Sigmoid colon (tissue), 7 donors: Measurements from ENCODE around the gene MUC6. TPM values are rescaled to one million over a fixed set of nuclear protein-coding genes. Genes with fewer than 3 reads are reported as not detected.

Source experiments
- DNase-seq: peaks from one replicate; pipeline ENCODE4 v3.0.0-alpha.2; 2019
- H3K27ac ChIP-seq, 4 donors: fragments of 200-600 bp; sonication (generic); one replicate each; pipeline ENCODE4 v1.5.1; 2016 to 2019; ENCODE audit warnings: mild to moderate bottlenecking in 1 of 4
- H3K27me3 ChIP-seq, 3 donors: fragments of 200-600 bp; sonication (generic); one replicate each; pipeline ENCODE4 v1.5.1; 2019; ENCODE audit warnings: mild to moderate bottlenecking in 1 of 3
- H3K36me3 ChIP-seq, 4 donors: fragments of 200-600 bp; sonication (generic); one replicate each; pipeline ENCODE4 v1.5.1; 2016 to 2019
- H3K4me1 ChIP-seq, 4 donors: fragments of 200-600 bp; sonication (generic); one replicate each; pipeline ENCODE4 v1.5.1; 2017 to 2019
- H3K4me3 ChIP-seq, 4 donors: fragments of 200-600 bp; sonication (generic); one replicate each; pipeline ENCODE4 v1.5.1; 2017 to 2019; ENCODE audit warnings: mild to moderate bottlenecking in 2 of 4, moderate library complexity in 1 of 4
- H3K9me3 ChIP-seq, 4 donors: fragments of 200-600 bp in 3 of 4; sonication (generic) in 3 of 4; one replicate each; pipeline versions ENCODE4 v1.5.1 to v1.6.1; 2013 to 2019
- EP300 ChIP-seq, 4 donors: sonication (generic); formaldehyde crosslinking; IDR thresholded peaks; one replicate each; pipeline ENCODE4 v1.6.1; 2017; ENCODE audit warnings: antibody characterized with exemption in 4 of 4
- POLR2A ChIP-seq, 2 donors: fragments of 450-650 bp; IDR thresholded peaks; one replicate each; pipeline ENCODE4 v1.6.1; 2016; ENCODE audit warnings: antibody characterized with exemption in 2 of 2, mild to moderate bottlenecking in 2 of 2, moderate library complexity in 2 of 2
- POLR2AphosphoS5 ChIP-seq, 4 donors: sonication (generic); formaldehyde crosslinking; IDR thresholded peaks; one replicate each; pipeline ENCODE4 v1.6.1; 2017; ENCODE audit warnings: antibody characterized with exemption in 4 of 4
- WGBS, 2 donors: extraction: QIAGEN DNeasy Blood & Tissue Kit; methylation state at CpG; one replicate each; pipeline ENCODE4 v1.1.7; 2013; 5-methylcytosine and 5-hydroxymethylcytosine counted together
- intact Hi-C: fragments of 100-400 bp; cut with DNase I; formaldehyde crosslinking; loops from one replicate; pipeline ENCODE4 v1.15.1; 2023
- polyA plus RNA-seq, 3 donors: library from polyadenylated mRNA; stranded (reverse); fragments of 200-250 nt; gene quantifications; one replicate each; pipeline ENCODE4 v1.2.3, GENCODE V29; 2013
- total RNA-seq, 4 donors: library from RNA; depleted of rRNA; stranded (reverse); fragments of >200 nt; gene quantifications; one replicate each; pipeline ENCODE4 v1.1.0, GENCODE V29; 2016
- TF ChIP-seq, protein P1 (sequence below), 4 experiments: fragments of 450-650 bp in 3 of 4; fragments of 200-600 bp in 1 of 4; IDR thresholded peaks; one replicate each; pipeline ENCODE4 v1.5.1; 2016 to 2019; ENCODE audit warnings: antibody characterized with exemption in 4 of 4, mild to moderate bottlenecking in 3 of 4, moderate library complexity in 2 of 4
- donor health status: healthy with polysubstance abuse.
- donor health status: Bipolar disorder and iron deficiency.
- donor health status: healthy.

Gene MUC6
- total and polyA plus RNA-seq, 7 donors: under 0.01 to 0.04 TPM; not detected in 5

GRCh38 chr11:1044160-1044559 is 7.6 kb upstream of the MUC6 start:
- Histone ChIP-seq H3K4me1 (no peaks in the 10 kb centered on the region), H3K4me3 (no peak overlapping the region), H3K27me3 (peaks cover 4 to 51% (median 30%) of the 10 kb centered on the region in 3 donors), H3K36me3 (no peaks in the 10 kb centered on the region), H3K27ac (no peak overlapping the region), H3K9me3 (no peaks in the 10 kb centered on the region)
- no peak for DNase-seq
- WGBS, 2 donors: 58 to 71% methylated on average over 6 of the region's 6 CpGs
- TF ChIP-seq EP300 (IDR thresholded peaks at IDR 0.05) (no peak), POLR2AphosphoS5 (IDR thresholded peaks at IDR 0.05) (no peak), POLR2A (IDR thresholded peaks at IDR 0.05) (no peak)
- TF ChIP-seq, protein P1, sequence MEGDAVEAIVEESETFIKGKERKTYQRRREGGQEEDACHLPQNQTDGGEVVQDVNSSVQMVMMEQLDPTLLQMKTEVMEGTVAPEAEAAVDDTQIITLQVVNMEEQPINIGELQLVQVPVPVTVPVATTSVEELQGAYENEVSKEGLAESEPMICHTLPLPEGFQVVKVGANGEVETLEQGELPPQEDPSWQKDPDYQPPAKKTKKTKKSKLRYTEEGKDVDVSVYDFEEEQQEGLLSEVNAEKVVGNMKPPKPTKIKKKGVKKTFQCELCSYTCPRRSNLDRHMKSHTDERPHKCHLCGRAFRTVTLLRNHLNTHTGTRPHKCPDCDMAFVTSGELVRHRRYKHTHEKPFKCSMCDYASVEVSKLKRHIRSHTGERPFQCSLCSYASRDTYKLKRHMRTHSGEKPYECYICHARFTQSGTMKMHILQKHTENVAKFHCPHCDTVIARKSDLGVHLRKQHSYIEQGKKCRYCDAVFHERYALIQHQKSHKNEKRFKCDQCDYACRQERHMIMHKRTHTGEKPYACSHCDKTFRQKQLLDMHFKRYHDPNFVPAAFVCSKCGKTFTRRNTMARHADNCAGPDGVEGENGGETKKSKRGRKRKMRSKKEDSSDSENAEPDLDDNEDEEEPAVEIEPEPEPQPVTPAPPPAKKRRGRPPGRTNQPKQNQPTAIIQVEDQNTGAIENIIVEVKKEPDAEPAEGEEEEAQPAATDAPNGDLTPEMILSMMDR (IDR thresholded peaks at IDR 0.05): no peak
- intact Hi-C loops: no loop called here

DNA sequence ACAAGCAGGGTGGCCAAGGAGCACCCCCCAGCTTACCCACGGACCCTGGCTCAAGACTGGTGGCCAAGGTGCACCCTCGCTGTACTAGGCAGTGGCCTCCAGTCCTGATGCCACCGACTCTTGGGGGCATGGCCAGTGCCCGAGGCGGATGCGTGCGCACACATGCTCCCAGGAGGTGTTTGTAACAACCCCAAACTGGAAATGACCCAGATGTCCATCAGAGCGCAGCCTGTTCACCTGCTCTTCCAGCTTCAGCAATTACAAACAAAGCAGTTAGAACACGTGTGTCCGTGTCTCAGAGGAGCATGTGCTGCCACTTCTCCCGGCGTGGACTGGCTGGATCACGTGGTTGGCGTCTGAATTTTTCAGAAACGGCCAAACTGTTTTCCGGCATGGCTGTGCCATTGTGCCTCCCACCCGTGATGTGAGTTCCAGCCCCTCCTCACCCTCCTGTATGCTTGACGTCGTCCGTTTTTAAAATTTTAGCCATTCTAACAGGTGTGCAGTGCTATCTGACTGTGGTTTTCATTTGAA is 7.1 kb upstream of the MUC6 start:
- Histone ChIP-seq H3K36me3 (no peaks in the 10 kb centered on the region), H3K27me3 (peaks cover 4 to 46% (median 24%) of the 10 kb centered on the region in 3 donors), H3K4me3 (no peak overlapping the region), H3K4me1 (no peaks in the 10 kb centered on the region), H3K27ac (no peak overlapping the region), H3K9me3 (no peaks in the 10 kb centered on the region)
- no peak for TF ChIP-seq EP300 (IDR thresholded peaks at IDR 0.05)
- TF ChIP-seq, protein P1 (IDR thresholded peaks at IDR 0.05): no peak
- no peak for TF ChIP-seq POLR2AphosphoS5 (IDR thresholded peaks at IDR 0.05)
- no peak for TF ChIP-seq POLR2A (IDR thresholded peaks at IDR 0.05)
- 54 to 90% methylated on average over 20 of the region's 20 CpGs for WGBS, 2 donors
- DNase-seq: no peak
- intact Hi-C loops: no loop called here

DNA sequence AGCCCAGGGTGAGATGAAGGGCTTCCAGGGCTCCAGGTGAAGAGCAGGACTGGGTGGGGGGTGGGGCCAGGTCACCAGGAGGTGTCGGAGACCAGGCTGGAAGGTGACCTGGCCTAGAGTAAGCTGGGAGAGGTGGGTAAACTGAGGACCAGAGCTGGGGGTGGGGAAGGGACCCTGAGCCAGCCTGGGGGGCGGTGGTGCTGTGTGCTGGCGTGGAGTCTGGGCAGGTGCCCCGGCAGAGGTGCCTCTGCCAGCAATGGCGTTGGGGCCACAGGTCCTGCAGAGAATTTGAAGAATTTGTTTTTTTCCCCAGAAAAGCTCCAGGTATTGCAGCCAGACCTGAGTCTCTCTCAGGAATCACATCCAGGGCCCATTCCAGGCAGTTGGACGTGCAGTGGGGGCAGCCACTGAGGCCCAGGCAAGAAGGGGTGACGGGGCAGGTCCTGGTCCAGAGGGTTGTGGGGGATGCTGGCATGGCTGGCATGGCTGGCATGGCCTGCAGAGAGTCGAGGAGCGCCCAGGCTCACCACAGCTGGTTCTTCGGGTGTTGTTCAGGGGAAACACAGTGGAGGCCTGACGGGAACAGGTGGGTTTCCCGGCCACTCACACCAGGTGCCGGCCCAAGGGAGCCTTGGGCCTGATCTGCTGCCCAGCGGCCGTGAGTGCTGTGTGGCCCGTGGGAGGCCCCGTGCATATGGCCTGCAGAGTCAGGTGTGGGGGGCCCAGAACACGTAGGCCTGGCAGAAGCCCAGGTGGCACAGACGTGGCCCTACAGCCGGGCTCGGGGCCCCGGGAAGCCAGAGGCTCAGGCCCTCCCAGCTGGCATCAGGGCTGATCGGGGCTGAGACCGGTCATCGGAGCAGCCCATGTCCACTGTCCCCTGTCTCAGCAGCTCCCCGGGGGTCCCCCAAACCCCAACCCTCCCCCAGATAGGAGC is 6.4 kb upstream of the MUC6 start:
- 77 to 91% methylated on average over 26 of the region's 26 CpGs for WGBS, 2 donors
- Histone ChIP-seq H3K9me3 (no peaks in the 10 kb centered on the region), H3K27ac (no peak overlapping the region), H3K36me3 (no peaks in the 10 kb centered on the region), H3K4me1 (no peaks in the 10 kb centered on the region), H3K27me3 (peaks cover 4 to 44% (median 24%) of the 10 kb centered on the region in 3 donors), H3K4me3 (no peak overlapping the region)
- intact Hi-C loops: no loop called here
- no peak for TF ChIP-seq POLR2A (IDR thresholded peaks at IDR 0.05)
- TF ChIP-seq, protein P1 (IDR thresholded peaks at IDR 0.05): no peak
- no peak for TF ChIP-seq EP300 (IDR thresholded peaks at IDR 0.05)
- no peak for TF ChIP-seq POLR2AphosphoS5 (IDR thresholded peaks at IDR 0.05)
- peak; percentile 58 for DNase-seq

GRCh38 chr11:1041936-1042608 is 5.6 kb upstream of the MUC6 start:
- no peaks in the 10 kb centered on the region for H3K36me3 ChIP-seq
- H3K9me3 ChIP-seq: no peaks in the 10 kb centered on the region
- WGBS, 2 donors: 18 to 65% methylated on average over 18 of the region's 18 CpGs
- no peak overlapping the region for H3K27ac ChIP-seq
- intact Hi-C loops: no loop called here
- peak; percentile 38 for DNase-seq
- TF ChIP-seq, protein P1 (IDR thresholded peaks at IDR 0.05): no peak
- TF ChIP-seq POLR2AphosphoS5 (IDR thresholded peaks at IDR 0.05): no peak
- TF ChIP-seq EP300 (IDR thresholded peaks at IDR 0.05): no peak
- no peak for TF ChIP-seq POLR2A (IDR thresholded peaks at IDR 0.05)
- no peak overlapping the region for H3K4me3 ChIP-seq
- peaks cover 4 to 42% (median 32%) of the 10 kb centered on the region in 3 donors for H3K27me3 ChIP-seq
- H3K4me1 ChIP-seq: no peaks in the 10 kb centered on the region
